Nephron (organoid): ENCODE data around the gene LHCGR.

Experiments
- H3K27ac Mint-ChIP-seq, 3 experiments: 2 replicates each; pipeline ENCODE4 v1.8.0; 2020; ENCODE audit warnings: mixed read lengths in 3 of 3, mild to moderate bottlenecking in 2 of 3, moderate library complexity in 1 of 3
- H3K27me3 Mint-ChIP-seq: 2 replicates; pipeline ENCODE4 v1.8.0; 2021; ENCODE audit warnings: low read depth, mild to moderate bottlenecking, moderate library complexity, mixed read lengths
- H3K36me3 Mint-ChIP-seq: 2 replicates; pipeline ENCODE4 v1.8.0; 2020; ENCODE audit warnings: low read depth, mixed read lengths
- H3K4me1 Mint-ChIP-seq: 2 replicates; pipeline ENCODE4 v1.8.0; 2020; ENCODE audit warnings: mixed read lengths
- H3K4me3 Mint-ChIP-seq, 3 experiments: 2 replicates each; pipeline ENCODE4 v1.8.0; 2020; ENCODE audit warnings: mild to moderate bottlenecking in 3 of 3, mixed read lengths in 3 of 3, moderate library complexity in 2 of 3
- H3K9me3 Mint-ChIP-seq: 2 replicates; pipeline ENCODE4 v1.8.0; 2020; ENCODE audit warnings: mixed read lengths
- CTCF ChIP-seq, 3 experiments: fragments of 200-600 bp; sonication (generic); IDR thresholded peaks; one replicate each; pipeline ENCODE4 v1.5.0; 2021; ENCODE audit warnings: antibody characterized with exemption in 3 of 3; ENCODE audit not compliant: unreplicated experiment in 3 of 3

The LHCGR gene

GRCh38 chr2:48725696-48726494 lies 29.6 kb downstream of the LHCGR start:
- peaks cover 7% of the 10 kb centered on the region for H3K4me1 Mint-ChIP-seq
- no peak for TF ChIP-seq CTCF (IDR thresholded peaks at IDR 0.05; ENCODE audit: unreplicated experiment in 3 of 3)
- no peaks in the 10 kb centered on the region for H3K9me3 Mint-ChIP-seq
- H3K27me3 Mint-ChIP-seq = peaks cover 33% of the 10 kb centered on the region
- no peak overlapping the region for H3K4me3 Mint-ChIP-seq
- no peaks in the 10 kb centered on the region for H3K36me3 Mint-ChIP-seq
- H3K27ac Mint-ChIP-seq = no peak overlapping the region

DNA sequence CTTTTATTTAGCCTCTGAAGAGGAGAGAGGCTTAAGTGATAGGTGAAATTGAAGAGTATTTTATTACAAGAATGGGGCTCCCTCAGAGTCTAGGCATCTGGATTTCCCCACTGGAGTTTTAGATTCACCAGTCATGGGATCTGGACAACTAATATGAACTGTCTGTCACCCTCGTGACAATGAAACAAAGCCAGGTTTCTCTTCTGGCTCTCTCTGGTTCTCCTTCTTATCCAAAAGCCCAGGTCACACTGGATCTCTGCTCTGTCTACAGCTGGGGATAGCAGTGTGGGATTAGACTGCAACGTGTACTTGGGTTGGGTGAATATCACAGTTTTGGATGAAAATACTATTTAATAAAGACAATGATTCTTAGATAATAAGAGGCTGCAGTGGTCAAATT lies 31.2 kb downstream of the LHCGR start:
- no peak for TF ChIP-seq CTCF (IDR thresholded peaks at IDR 0.05; ENCODE audit: unreplicated experiment in 3 of 3)
- H3K4me1 Mint-ChIP-seq = peaks cover 13% of the 10 kb centered on the region
- H3K9me3 Mint-ChIP-seq = no peaks in the 10 kb centered on the region
- H3K27me3 Mint-ChIP-seq = peaks cover 34% of the 10 kb centered on the region
- no peak overlapping the region for H3K4me3 Mint-ChIP-seq
- no peaks in the 10 kb centered on the region for H3K36me3 Mint-ChIP-seq
- no peak overlapping the region for H3K27ac Mint-ChIP-seq

DNA sequence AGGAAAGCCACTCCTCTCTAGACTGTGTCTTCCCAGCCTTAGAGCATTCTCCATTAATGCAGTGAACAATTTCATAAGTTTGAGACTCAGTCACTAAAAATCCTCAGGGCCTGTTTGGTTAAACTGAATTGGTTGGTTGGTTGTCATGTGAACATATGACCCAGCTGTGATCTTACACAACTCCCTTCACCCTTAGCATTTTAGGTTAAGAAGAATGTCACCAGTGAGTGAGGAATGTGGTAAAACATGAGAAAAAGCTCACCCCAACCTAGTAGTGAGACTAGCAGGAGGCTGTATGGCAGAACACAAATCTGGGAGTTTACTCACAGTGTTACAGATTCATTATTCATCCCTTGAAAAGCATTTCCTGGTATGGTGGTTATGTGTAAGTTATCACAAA lies 32.4 kb downstream of the LHCGR start:
- Mint-ChIP-seq H3K36me3 (no peaks in the 10 kb centered on the region), H3K9me3 (no peaks in the 10 kb centered on the region), H3K27ac (no peak overlapping the region), H3K4me3 (no peak overlapping the region), H3K4me1 (peaks cover 6% of the 10 kb centered on the region), H3K27me3 (peaks cover 30% of the 10 kb centered on the region)
- TF ChIP-seq CTCF (IDR thresholded peaks at IDR 0.05; ENCODE audit: unreplicated experiment in 3 of 3) = no peak

DNA sequence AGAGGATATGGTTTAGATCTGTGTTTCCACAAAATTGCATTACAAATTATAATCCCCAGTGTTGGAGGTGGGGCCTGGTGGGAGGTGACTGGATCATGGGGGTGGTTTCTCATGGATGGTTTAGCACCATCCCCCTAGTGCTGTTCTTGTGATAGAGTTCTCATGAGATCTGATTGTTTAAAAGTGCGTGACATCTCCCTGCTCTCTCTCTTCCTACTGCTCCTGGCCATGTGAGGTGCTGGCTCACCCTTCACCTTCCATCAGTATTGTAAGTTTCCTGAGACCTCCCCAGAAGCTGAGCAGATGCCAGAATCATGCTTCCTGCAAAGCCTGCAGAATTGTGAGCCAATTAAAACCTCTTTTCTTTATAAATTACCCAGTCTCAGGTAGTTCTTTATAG lies 33.1 kb downstream of the LHCGR start:
- no peak for TF ChIP-seq CTCF (IDR thresholded peaks at IDR 0.05; ENCODE audit: unreplicated experiment in 3 of 3)
- Mint-ChIP-seq H3K4me3 (no peak overlapping the region), H3K4me1 (peaks cover 6% of the 10 kb centered on the region), H3K36me3 (no peaks in the 10 kb centered on the region), H3K27me3 (peaks cover 28% of the 10 kb centered on the region), H3K9me3 (no peaks in the 10 kb centered on the region), H3K27ac (no peak overlapping the region)

- Mint-ChIP-seq H3K9me3 (no peaks in the 10 kb centered on the region), H3K27ac (no peak overlapping the region), H3K27me3 (peaks cover 24% of the 10 kb centered on the region), H3K4me3 (no peak overlapping the region), H3K36me3 (no peaks in the 10 kb centered on the region), H3K4me1 (peaks cover 16% of the 10 kb centered on the region)
- no peak for TF ChIP-seq CTCF (IDR thresholded peaks at IDR 0.05; ENCODE audit: unreplicated experiment in 3 of 3)
These were observed 34.4 kb downstream of the LHCGR start for GRCh38 chr2:48721158-48721557.
